K562 (cell line): ENCODE results near the gene BNIPL. TPM values are rescaled to one million over a fixed set of nuclear protein-coding genes. Genes with fewer than 3 reads are reported as not detected.

Experiments
- CREBBP ChIP-seq: IDR thresholded peaks from one replicate; pipeline ENCODE4 v1.6.1; 2012; ENCODE audit warnings: low read depth, mild to moderate bottlenecking, control low read depth, inconsistent platforms, low read length
- E2F3 ChIP-seq: fragments of 250-450 bp; sonication (Bioruptor Pico); IDR thresholded peaks from 2 replicates; pipeline ENCODE4 v1.4.0; 2020; ENCODE audit warnings: mild to moderate bottlenecking
- RBM22 ChIP-seq: fragments of 200-400 bp; formaldehyde crosslinking; IDR thresholded peaks from 2 replicates; pipeline ENCODE4 v1.6.1; 2018; ENCODE audit warnings: low read length, low read depth; ENCODE audit not compliant: poor library complexity, severe bottlenecking
- SAFB2 ChIP-seq: fragments of 200-400 bp; formaldehyde crosslinking; IDR thresholded peaks from 2 replicates; pipeline ENCODE4 v1.6.1; 2018; ENCODE audit warnings: borderline replicate concordance, low read length, low read depth, moderate library complexity; ENCODE audit not compliant: severe bottlenecking
- SP1 ChIP-seq: sonication (generic); formaldehyde crosslinking; IDR thresholded peaks from 2 replicates; pipeline ENCODE4 v1.8.1; 2022; ENCODE audit warnings: mild to moderate bottlenecking, missing genetic modification reagents
- ZNF217 ChIP-seq: sonication (generic); formaldehyde crosslinking; IDR thresholded peaks from 2 replicates; pipeline ENCODE4 v1.8.0; 2022; ENCODE audit warnings: mild to moderate bottlenecking, missing genetic modification reagents
- polyA plus RNA-seq, 8 experiments: library from polyadenylated mRNA; depleted of rRNA in 4 of 8; stranded (reverse) in 5 of 8; unstranded in 3 of 8; fragments of >200 nt; fragmentation: Nextera tagmentation in 2 of 8; fragmentation: Illumina TruSeq in 1 of 8; extraction: Ambion mirVana in 2 of 8; extraction: Trizol in 1 of 8; gene quantifications; 2 replicates each; pipeline versions ENCODE4 v1.2.1 to v1.2.3, GENCODE V29; 2011 to 2014; ENCODE audit warnings: inconsistent platforms in 1 of 8, missing spikeins in 1 of 8
- total RNA-seq, 7 experiments: library from RNA; depleted of rRNA in 6 of 7; stranded (reverse); fragments of >200 nt in 6 of 7; fragmentation: Illumina TruSeq in 2 of 7; extraction: Trizol in 2 of 7; gene quantifications; 2 replicates each; pipeline versions ENCODE4 v1.2.1 to v1.2.3, GENCODE V29; 2011 to 2021; ENCODE audit warnings: low replicate concordance in 1 of 7
- TF ChIP-seq, protein P1 (sequence below): fragments of 200-600 bp; sonication (generic); IDR thresholded peaks from one replicate; pipeline ENCODE4 v1.6.1; 2012; ENCODE audit warnings: mild to moderate bottlenecking, low read depth, low read length, inconsistent platforms
- TF ChIP-seq, protein P2 (sequence below), 3 experiments: fragments of 200-800 bp in 1 of 3; fragments of 250-450 bp in 1 of 3; fragments of 450-650 bp in 1 of 3; sonication (Bioruptor Pico) in 1 of 3; sonication (Bioruptor generic) in 1 of 3; formaldehyde crosslinking in 1 of 3; IDR thresholded peaks; 2 replicates each; pipeline versions ENCODE4 v1.6.1 to v1.8.0; 2016 to 2022; ENCODE audit warnings: mild to moderate bottlenecking in 2 of 3, missing genetic modification characterization in 2 of 3, missing compliant biosample characterization in 1 of 3, moderate library complexity in 1 of 3
- TF ChIP-seq, protein P3 (sequence below), 2 experiments: fragments of 450-650 bp; IDR thresholded peaks; 2 replicates each; pipeline ENCODE4 v1.6.1; 2016

Gene BNIPL
- total and polyA plus RNA-seq, 9 of the 15 experiments (the other 6 are each of a cell fraction or from before 2014, with no cell fraction given), result 0.08 to 1.4 (median 0.68) TPM

DNA sequence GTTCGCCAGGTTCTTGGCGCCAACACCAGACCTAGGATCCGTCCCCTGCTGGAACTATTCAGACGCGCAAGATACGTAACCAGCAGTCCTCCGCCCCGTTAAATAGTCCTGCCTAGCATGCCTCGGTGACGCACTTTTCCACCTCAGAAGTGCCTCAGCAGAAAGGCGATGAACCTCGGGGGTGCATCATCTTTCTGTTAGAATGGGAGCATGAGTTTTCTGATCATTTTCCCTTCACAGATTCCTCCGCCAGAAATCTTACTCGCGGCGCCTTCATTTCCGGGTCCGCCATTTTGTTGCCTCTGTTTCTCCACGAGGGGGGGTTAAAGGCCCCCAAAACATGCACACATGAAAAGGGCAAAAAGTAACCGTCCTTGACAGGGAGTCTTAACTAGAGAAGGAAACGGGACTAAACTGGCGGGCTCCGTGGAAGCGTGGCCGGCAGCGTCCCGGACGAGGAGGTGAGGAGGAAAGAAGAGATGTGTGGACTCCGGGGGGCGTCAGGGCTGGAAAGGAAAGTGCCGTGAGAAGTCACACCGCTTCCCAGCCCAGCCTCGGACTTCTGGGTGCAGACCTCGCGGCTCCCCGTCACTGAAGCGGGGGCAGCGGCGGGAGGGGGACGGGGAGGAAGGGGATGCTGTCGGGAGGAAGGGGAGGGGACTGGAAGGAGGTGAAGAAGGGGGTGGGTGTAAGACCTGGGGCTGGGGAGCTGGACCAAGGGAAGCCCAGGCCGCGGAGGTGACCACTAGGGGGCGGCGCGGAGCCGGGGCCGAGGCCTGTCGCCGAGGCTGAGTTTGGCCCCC is 34.3 kb downstream of the BNIPL start, which contains the start of gene GABPB2 (continued):
- TF ChIP-seq, protein P1, sequence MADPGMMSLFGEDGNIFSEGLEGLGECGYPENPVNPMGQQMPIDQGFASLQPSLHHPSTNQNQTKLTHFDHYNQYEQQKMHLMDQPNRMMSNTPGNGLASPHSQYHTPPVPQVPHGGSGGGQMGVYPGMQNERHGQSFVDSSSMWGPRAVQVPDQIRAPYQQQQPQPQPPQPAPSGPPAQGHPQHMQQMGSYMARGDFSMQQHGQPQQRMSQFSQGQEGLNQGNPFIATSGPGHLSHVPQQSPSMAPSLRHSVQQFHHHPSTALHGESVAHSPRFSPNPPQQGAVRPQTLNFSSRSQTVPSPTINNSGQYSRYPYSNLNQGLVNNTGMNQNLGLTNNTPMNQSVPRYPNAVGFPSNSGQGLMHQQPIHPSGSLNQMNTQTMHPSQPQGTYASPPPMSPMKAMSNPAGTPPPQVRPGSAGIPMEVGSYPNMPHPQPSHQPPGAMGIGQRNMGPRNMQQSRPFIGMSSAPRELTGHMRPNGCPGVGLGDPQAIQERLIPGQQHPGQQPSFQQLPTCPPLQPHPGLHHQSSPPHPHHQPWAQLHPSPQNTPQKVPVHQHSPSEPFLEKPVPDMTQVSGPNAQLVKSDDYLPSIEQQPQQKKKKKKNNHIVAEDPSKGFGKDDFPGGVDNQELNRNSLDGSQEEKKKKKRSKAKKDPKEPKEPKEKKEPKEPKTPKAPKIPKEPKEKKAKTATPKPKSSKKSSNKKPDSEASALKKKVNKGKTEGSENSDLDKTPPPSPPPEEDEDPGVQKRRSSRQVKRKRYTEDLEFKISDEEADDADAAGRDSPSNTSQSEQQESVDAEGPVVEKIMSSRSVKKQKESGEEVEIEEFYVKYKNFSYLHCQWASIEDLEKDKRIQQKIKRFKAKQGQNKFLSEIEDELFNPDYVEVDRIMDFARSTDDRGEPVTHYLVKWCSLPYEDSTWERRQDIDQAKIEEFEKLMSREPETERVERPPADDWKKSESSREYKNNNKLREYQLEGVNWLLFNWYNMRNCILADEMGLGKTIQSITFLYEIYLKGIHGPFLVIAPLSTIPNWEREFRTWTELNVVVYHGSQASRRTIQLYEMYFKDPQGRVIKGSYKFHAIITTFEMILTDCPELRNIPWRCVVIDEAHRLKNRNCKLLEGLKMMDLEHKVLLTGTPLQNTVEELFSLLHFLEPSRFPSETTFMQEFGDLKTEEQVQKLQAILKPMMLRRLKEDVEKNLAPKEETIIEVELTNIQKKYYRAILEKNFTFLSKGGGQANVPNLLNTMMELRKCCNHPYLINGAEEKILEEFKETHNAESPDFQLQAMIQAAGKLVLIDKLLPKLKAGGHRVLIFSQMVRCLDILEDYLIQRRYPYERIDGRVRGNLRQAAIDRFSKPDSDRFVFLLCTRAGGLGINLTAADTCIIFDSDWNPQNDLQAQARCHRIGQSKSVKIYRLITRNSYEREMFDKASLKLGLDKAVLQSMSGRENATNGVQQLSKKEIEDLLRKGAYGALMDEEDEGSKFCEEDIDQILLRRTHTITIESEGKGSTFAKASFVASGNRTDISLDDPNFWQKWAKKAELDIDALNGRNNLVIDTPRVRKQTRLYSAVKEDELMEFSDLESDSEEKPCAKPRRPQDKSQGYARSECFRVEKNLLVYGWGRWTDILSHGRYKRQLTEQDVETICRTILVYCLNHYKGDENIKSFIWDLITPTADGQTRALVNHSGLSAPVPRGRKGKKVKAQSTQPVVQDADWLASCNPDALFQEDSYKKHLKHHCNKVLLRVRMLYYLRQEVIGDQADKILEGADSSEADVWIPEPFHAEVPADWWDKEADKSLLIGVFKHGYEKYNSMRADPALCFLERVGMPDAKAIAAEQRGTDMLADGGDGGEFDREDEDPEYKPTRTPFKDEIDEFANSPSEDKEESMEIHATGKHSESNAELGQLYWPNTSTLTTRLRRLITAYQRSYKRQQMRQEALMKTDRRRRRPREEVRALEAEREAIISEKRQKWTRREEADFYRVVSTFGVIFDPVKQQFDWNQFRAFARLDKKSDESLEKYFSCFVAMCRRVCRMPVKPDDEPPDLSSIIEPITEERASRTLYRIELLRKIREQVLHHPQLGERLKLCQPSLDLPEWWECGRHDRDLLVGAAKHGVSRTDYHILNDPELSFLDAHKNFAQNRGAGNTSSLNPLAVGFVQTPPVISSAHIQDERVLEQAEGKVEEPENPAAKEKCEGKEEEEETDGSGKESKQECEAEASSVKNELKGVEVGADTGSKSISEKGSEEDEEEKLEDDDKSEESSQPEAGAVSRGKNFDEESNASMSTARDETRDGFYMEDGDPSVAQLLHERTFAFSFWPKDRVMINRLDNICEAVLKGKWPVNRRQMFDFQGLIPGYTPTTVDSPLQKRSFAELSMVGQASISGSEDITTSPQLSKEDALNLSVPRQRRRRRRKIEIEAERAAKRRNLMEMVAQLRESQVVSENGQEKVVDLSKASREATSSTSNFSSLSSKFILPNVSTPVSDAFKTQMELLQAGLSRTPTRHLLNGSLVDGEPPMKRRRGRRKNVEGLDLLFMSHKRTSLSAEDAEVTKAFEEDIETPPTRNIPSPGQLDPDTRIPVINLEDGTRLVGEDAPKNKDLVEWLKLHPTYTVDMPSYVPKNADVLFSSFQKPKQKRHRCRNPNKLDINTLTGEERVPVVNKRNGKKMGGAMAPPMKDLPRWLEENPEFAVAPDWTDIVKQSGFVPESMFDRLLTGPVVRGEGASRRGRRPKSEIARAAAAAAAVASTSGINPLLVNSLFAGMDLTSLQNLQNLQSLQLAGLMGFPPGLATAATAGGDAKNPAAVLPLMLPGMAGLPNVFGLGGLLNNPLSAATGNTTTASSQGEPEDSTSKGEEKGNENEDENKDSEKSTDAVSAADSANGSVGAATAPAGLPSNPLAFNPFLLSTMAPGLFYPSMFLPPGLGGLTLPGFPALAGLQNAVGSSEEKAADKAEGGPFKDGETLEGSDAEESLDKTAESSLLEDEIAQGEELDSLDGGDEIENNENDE, result no peak
- TF ChIP-seq CREBBP, result no peak
- TF ChIP-seq SAFB2, result no peak
- TF ChIP-seq, protein P2, sequence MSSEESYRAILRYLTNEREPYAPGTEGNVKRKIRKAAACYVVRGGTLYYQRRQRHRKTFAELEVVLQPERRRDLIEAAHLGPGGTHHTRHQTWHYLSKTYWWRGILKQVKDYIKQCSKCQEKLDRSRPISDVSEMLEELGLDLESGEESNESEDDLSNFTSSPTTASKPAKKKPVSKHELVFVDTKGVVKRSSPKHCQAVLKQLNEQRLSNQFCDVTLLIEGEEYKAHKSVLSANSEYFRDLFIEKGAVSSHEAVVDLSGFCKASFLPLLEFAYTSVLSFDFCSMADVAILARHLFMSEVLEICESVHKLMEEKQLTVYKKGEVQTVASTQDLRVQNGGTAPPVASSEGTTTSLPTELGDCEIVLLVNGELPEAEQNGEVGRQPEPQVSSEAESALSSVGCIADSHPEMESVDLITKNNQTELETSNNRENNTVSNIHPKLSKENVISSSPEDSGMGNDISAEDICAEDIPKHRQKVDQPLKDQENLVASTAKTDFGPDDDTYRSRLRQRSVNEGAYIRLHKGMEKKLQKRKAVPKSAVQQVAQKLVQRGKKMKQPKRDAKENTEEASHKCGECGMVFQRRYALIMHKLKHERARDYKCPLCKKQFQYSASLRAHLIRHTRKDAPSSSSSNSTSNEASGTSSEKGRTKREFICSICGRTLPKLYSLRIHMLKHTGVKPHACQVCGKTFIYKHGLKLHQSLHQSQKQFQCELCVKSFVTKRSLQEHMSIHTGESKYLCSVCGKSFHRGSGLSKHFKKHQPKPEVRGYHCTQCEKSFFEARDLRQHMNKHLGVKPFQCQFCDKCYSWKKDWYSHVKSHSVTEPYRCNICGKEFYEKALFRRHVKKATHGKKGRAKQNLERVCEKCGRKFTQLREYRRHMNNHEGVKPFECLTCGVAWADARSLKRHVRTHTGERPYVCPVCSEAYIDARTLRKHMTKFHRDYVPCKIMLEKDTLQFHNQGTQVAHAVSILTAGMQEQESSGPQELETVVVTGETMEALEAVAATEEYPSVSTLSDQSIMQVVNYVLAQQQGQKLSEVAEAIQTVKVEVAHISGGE (CRISPR knock-in tag; IDR thresholded peaks at IDR 0.05), result peak in 1 of 3 experiments; percentile 70; a peak in 2 of 6 replicates
- peak; percentile 96 for TF ChIP-seq E2F3
- no peak for TF ChIP-seq ZNF217 (CRISPR knock-in tag)
- TF ChIP-seq SP1 (CRISPR knock-in tag), result peak; percentile 90
- no peak for TF ChIP-seq RBM22
- TF ChIP-seq, protein P3, sequence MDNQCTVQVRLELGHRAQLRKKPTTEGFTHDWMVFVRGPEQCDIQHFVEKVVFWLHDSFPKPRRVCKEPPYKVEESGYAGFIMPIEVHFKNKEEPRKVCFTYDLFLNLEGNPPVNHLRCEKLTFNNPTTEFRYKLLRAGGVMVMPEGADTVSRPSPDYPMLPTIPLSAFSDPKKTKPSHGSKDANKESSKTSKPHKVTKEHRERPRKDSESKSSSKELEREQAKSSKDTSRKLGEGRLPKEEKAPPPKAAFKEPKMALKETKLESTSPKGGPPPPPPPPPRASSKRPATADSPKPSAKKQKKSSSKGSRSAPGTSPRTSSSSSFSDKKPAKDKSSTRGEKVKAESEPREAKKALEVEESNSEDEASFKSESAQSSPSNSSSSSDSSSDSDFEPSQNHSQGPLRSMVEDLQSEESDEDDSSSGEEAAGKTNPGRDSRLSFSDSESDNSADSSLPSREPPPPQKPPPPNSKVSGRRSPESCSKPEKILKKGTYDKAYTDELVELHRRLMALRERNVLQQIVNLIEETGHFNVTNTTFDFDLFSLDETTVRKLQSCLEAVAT (IDR thresholded peaks at IDR 0.05), result peak; percentile 54 to 87; a peak in 3 of 4 replicates
